Raji (cell line): Measurements from ENCODE around the gene UBASH3B.

Source experiments
- POLR2A ChIP-seq: IDR thresholded peaks from 2 replicates; pipeline ENCODE4 v1.6.1; 2011; ENCODE audit warnings: low read depth, low read length, control low read depth; ENCODE audit not compliant: insufficient read depth

The UBASH3B gene

DNA sequence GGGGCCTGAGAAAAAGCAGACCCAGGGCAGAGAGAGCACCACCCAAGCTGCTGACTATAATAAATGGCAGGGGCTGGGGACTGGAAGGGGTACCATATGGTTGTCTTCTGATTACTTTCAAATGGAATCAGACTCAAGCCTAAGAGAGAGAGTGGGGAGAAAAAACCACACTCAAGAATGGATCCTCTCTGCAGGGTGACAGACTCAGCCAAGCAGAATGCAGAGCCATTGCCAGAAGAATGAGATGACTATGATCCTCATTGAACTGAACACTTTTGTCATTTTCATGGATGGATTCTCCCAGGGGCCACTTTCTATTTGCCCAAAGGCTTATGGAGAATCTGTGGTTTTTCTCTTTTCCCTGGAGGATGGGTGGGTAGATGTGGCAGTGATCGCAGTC lies 8.7 kb downstream of the UBASH3B start:
- TF ChIP-seq POLR2A = no peak

DNA sequence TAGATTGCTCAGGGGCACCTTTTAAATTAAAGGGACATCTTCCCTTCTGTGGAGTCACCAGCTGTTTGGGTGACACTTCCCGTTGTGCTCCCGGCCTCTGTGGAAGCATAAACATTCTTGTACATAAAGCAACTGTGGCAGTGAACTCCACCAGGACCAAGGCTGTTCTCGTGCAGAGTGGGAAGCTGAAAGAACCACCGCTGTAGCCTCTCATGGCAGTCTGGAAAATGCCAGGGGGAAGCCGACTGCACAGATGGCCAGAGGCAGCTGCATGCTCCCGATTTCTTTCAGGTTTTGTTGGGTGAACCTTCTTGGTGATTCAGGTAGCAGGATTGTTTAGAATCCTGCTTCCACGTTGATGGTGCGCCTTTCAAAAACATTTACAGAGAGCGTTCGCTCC lies 10.3 kb downstream of the UBASH3B start:
- no peak for TF ChIP-seq POLR2A

DNA sequence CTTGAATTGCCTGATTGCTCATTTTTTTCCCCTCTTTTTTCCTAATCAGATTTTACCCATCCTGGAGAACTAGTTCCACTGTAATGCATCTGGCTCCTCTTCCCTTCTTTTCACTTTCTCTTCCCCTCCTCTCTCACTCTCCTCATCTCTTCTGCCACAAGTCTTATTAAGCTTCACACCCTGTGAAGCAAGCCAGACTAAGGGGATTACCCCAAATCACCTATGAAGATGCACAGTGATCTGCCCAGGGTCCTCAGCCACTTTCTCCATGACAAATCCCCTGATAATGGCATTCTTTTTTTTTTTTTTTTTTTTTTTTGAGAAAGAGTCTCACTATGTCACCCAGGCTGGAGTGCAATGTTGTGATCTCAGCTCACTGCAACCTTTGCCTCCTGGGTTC lies 11.2 kb downstream of the UBASH3B start:
- no peak for TF ChIP-seq POLR2A

GRCh38 chr11:122668562-122669090 lies 13.1 kb downstream of the UBASH3B start:
- TF ChIP-seq POLR2A = no peak

DNA sequence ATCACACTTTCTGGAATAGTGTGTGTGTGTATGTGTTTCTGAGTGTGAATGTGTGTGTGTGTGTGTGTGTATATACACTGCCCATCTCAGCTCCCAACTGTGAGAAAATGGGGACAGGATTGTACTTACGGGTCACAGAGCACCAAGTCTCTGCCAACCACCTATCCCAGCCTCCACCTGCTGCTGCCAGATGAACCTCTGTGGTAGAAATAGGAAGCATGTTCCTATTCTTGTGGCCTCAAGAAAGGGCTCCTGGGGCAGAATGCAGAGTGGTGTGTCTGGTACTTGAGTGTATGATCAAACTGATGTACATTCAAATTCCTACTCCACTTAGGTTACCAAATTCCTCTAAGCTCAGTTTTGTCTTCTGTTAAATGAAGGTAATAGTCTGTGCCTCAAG lies 14.6 kb downstream of the UBASH3B start:
- TF ChIP-seq POLR2A = no peak

GRCh38 chr11:122671400-122671891 lies 15.9 kb downstream of the UBASH3B start:
- no peak for TF ChIP-seq POLR2A

DNA sequence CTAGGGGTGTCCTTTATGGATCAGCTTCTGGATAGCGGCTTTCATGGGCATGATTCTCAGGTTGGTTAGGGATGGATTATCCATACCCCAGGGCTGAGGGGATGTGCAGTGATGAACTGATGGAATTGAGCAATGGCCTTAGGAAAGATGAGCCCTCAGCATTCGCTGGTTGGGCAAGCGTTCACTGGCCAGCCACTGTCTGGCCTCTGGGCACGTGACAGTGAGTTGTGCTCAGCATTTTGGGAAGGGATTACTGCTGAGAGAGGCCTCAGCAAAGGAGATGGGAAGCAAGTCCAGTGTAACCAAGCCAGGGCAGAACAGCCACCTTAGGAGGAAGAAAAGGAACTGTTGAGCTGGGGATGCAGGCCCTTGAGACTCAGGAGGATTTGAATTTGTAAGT lies 17.4 kb downstream of the UBASH3B start:
- no peak for TF ChIP-seq POLR2A

DNA sequence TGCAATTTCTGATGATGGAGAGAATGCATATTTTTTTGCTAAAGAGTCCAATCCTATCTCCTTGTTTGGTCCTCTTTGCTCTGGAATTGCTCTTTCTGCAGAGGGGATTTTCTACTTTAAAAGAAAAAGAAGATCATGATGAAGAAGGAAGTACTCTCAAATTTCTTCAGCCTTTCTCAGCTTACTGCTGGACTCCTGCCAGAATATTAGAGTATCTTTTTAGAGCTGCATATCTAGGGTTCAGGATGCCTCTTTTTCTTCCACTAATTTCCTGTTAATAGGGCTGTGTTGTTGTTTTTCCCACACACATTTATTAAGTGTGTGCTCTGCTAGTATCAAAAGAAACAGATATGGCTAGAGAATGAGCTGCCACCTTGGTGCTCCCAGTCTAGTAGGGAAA lies 18.2 kb downstream of the UBASH3B start:
- no peak for TF ChIP-seq POLR2A

- no peak for TF ChIP-seq POLR2A
Measured at GRCh38 chr11:122676638-122677037, 21.1 kb downstream of the UBASH3B start.

DNA sequence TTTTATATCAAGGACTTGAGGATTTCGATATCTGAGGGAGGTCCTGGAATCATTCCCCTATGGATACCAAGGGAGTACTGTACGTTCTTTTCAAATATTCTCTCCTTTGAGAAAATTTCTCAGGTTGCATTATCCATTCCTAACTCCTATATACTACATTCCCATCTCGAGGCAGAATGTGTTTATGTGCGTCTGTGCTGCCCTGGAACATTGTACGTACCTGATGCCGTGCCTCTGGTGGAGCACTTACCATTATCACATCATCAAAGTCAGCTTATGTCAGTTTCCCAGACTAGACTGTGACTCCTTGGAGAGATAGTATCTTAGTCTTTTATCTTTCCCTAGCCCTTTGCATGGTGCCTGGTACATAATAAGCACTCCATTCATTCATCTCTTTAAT lies 21.7 kb downstream of the UBASH3B start:
- no peak for TF ChIP-seq POLR2A

GRCh38 chr11:122678406-122678805 lies 22.9 kb downstream of the UBASH3B start:
- no peak for TF ChIP-seq POLR2A

DNA sequence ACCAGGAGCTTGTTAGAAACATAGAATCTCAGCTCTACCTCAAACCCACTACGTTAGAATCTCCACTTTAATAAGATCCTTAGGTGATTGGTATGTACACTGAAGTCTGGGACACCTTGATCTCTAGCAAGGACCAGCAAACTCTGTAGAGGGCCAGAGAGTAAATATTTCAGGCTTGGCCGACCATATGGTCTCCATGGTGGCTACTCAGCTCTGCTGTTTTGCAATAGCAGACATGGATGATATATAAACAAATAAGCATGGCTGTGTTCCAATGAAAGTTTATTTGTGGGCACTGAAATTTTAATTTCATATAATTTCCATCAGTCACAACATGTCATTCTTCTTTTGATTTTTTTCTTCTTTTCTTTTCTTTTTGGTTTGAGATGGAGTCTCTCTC lies 23.9 kb downstream of the UBASH3B start:
- no peak for TF ChIP-seq POLR2A

DNA sequence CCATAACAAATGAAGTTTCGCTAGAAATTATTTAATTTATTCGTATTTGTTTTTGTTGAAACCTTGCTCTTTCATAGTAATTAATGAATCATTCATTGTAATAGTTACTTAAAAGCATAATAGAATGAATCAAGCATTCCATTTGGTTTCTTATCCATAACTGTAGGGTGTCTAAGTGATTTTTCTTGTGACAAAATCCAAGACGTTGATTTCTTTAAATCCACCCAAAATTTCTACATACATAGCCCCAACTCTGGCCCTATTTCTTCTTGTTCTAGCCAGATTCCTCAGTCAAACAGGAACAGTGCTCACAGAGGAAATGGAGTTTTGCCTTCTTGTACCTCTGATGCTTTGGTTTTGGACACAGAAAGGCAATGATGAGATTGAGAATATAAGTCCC lies 25.5 kb downstream of the UBASH3B start:
- no peak for TF ChIP-seq POLR2A

DNA sequence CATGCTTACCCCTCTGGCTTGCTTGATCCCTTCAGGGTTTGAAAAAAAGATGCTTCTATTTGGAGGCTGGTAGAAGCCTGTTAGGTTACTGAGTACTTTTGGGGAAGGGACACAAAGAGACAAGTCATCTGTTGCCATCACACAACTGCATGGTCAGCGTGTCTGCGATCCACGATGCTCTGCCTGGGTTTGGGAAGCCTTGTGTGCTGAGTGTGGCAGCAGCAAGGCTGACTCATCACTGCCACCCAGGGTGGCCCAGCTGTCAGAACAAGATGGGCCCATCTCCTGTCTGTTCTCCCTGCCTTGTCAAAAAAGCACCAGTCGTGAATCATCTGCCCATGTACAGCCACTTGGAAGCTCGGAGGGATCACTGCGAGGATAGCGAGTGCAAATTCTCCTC lies 26.2 kb downstream of the UBASH3B start:
- TF ChIP-seq POLR2A = no peak

DNA sequence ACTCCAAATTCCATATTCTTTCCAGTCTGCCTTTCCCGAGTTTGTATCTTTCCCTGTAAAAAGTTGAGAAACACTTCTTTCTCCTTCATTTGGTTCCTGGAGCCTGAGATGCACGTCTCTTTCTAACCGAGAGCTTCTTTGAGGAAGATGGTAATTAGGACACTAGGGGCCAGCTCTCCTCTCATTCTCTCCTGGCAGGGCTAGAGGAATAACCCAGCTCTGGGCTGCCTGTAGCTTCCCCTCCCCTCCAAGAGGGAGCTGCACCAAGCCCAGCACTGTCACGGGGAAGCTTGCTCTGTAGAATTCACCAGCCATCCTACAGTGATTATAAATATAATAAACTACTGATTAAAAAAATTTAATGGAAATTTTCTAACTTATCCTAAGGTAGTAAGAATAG lies 26.9 kb downstream of the UBASH3B start:
- no peak for TF ChIP-seq POLR2A

GRCh38 chr11:122685041-122685440 lies 29.5 kb downstream of the UBASH3B start:
- no peak for TF ChIP-seq POLR2A

GRCh38 chr11:122686111-122686510 lies 30.6 kb downstream of the UBASH3B start:
- TF ChIP-seq POLR2A = no peak

DNA sequence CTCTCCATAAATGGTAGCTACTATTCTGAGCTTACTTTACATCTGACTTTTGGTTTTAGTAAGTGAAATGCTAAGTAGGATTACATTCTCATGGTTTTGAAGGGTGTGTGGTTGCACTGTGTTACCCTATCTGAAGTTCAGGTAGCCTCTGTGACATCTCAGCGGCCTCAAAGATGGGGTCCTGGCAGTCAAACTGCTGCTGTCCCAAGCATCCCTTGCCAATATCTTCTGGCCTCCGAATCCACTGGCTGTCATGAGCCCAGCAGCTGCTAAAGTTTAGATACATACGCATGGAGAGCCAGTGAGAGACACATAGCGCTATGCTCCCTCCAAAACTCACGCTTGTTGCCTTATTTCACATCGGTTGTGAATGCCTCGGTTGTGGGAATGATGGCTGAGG lies 34.9 kb downstream of the UBASH3B start:
- no peak for TF ChIP-seq POLR2A

- no peak for TF ChIP-seq POLR2A
Measured at GRCh38 chr11:122690801-122691548, 35.5 kb downstream of the UBASH3B start.
